ENCODE measurements around the gene PHACTR3. TPM values are rescaled to one million over a fixed set of nuclear protein-coding genes. Genes with fewer than 3 reads are reported as not detected.

Gene PHACTR3
- total RNA-seq, 1 experiment from 2014 or later, result 0.11 TPM

- Mint-ChIP-seq H3K27me3 (ENCODE audit: insufficient read depth, unreplicated experiment) (peaks cover 27% of the 10 kb centered on the region), H3K27ac (ENCODE audit: unreplicated experiment) (no peak overlapping the region), H3K4me3 (ENCODE audit: unreplicated experiment) (no peak overlapping the region), H3K4me1 (ENCODE audit: low read depth, unreplicated experiment) (no peaks in the 10 kb centered on the region), H3K9me3 (ENCODE audit: unreplicated experiment) (no peaks in the 10 kb centered on the region), H3K36me3 (ENCODE audit: insufficient read depth, unreplicated experiment) (no peaks in the 10 kb centered on the region)
- intact Hi-C loops (cut with micrococcal nuclease; ENCODE audit: unreplicated experiment), result no loop called here
- no peak for DNase-seq
- H3K9me3 ChIP-seq, result no peaks in the 10 kb centered on the region
- POLR2A ChIA-PET, result no interaction called here
- CTCF ChIA-PET, result no interaction called here
- no peaks in the 10 kb centered on the region; the same call in 1 of the 2 replicates for H3K27me3 ChIP-seq (replicated peaks; ENCODE audit: control insufficient read depth, insufficient read depth, low read length)
- no peaks in the 10 kb centered on the region for H3K36me3 ChIP-seq (ENCODE audit: control insufficient read depth, insufficient read depth, low read length)
- no peaks in the 10 kb centered on the region for H3K4me1 ChIP-seq
- TF ChIP-seq CTCF (IDR thresholded peaks at IDR 0.05; ENCODE audit: insufficient read depth in 1 of 2, low read depth in 1 of 2, low read length in 1 of 2, severe bottlenecking in 1 of 2, unreplicated experiment in 1 of 2), result no peak
- no TSS peak for BruUV-seq (replicated peaks)
- no peak overlapping the region for H3K4me3 ChIP-seq (ENCODE audit: low read depth, low read length)
These were observed 85.8 kb downstream of the PHACTR3 start for GRCh38 chr20:59690101-59690500.

GRCh38 chr20:59690976-59691375 is 86.6 kb downstream of the PHACTR3 start:
- DNase-seq, result no peak
- Histone ChIP-seq H3K36me3 (ENCODE audit: control insufficient read depth, insufficient read depth, low read length) (no peaks in the 10 kb centered on the region), H3K4me3 (ENCODE audit: low read depth, low read length) (no peak overlapping the region), H3K9me3 (no peaks in the 10 kb centered on the region), H3K27me3 (replicated peaks; ENCODE audit: control insufficient read depth, insufficient read depth, low read length) (no peaks in the 10 kb centered on the region; the same call in 1 of the 2 replicates), H3K4me1 (no peaks in the 10 kb centered on the region)
- TF ChIP-seq CTCF (IDR thresholded peaks at IDR 0.05; ENCODE audit: insufficient read depth in 1 of 2, low read depth in 1 of 2, low read length in 1 of 2, severe bottlenecking in 1 of 2, unreplicated experiment in 1 of 2), result no peak
- H3K27ac Mint-ChIP-seq (ENCODE audit: unreplicated experiment), result no peak overlapping the region
- peaks cover 32% of the 10 kb centered on the region for H3K27me3 Mint-ChIP-seq (ENCODE audit: insufficient read depth, unreplicated experiment)
- POLR2A ChIA-PET, result no interaction called here
- H3K36me3 Mint-ChIP-seq (ENCODE audit: insufficient read depth, unreplicated experiment), result no peaks in the 10 kb centered on the region
- no peaks in the 10 kb centered on the region for H3K9me3 Mint-ChIP-seq (ENCODE audit: unreplicated experiment)
- H3K4me1 Mint-ChIP-seq (ENCODE audit: low read depth, unreplicated experiment), result no peaks in the 10 kb centered on the region
- no TSS peak for BruUV-seq (replicated peaks)
- H3K4me3 Mint-ChIP-seq (ENCODE audit: unreplicated experiment), result no peak overlapping the region
- CTCF ChIA-PET, result interaction anchor here (0.5 kb wide), 1 partner anchor 17 kb away, joined by 7 read pairs; no protein-coding TSS in a partner anchor
- intact Hi-C loops (cut with micrococcal nuclease; ENCODE audit: unreplicated experiment), result no loop called here

- H3K4me3 Mint-ChIP-seq (ENCODE audit: unreplicated experiment), result no peak overlapping the region
- H3K36me3 Mint-ChIP-seq (ENCODE audit: insufficient read depth, unreplicated experiment), result no peaks in the 10 kb centered on the region
- ChIA-PET CTCF (no interaction called here), POLR2A (no interaction called here)
- peaks cover 35% of the 10 kb centered on the region for H3K27me3 Mint-ChIP-seq (ENCODE audit: insufficient read depth, unreplicated experiment)
- no peaks in the 10 kb centered on the region for H3K4me1 Mint-ChIP-seq (ENCODE audit: low read depth, unreplicated experiment)
- TF ChIP-seq CTCF (IDR thresholded peaks at IDR 0.05; ENCODE audit: insufficient read depth in 1 of 2, low read depth in 1 of 2, low read length in 1 of 2, severe bottlenecking in 1 of 2, unreplicated experiment in 1 of 2), result no peak
- H3K27ac Mint-ChIP-seq (ENCODE audit: unreplicated experiment), result no peak overlapping the region
- DNase-seq, result no peak
- Histone ChIP-seq H3K9me3 (no peaks in the 10 kb centered on the region), H3K4me3 (ENCODE audit: low read depth, low read length) (no peak overlapping the region), H3K36me3 (ENCODE audit: control insufficient read depth, insufficient read depth, low read length) (no peaks in the 10 kb centered on the region), H3K4me1 (no peaks in the 10 kb centered on the region), H3K27me3 (replicated peaks; ENCODE audit: control insufficient read depth, insufficient read depth, low read length) (peaks cover 2% of the 10 kb centered on the region; the same call in 1 of the 2 replicates)
- intact Hi-C loops (cut with micrococcal nuclease; ENCODE audit: unreplicated experiment), result no loop called here
- BruUV-seq (replicated peaks), result no TSS peak
- no peaks in the 10 kb centered on the region for H3K9me3 Mint-ChIP-seq (ENCODE audit: unreplicated experiment)
These were observed 87.8 kb downstream of the PHACTR3 start for GRCh38 chr20:59692139-59692538.
